GM18873 (cell line): ENCODE data around the gene ZNF516.
A peak's percentile ranks its signal among the peaks of the same experiment; 100 is the strongest.

Experiments used
- ATAC-seq: cut with Tn5 transposase; IDR thresholded peaks from one replicate; pipeline ENCODE4 v1.9.1; 2021; ENCODE audit warnings: mild to moderate bottlenecking, moderate library complexity, moderate number of reproducible peaks; ENCODE audit not compliant: unreplicated experiment, low FRiP score

The ZNF516 gene

DNA sequence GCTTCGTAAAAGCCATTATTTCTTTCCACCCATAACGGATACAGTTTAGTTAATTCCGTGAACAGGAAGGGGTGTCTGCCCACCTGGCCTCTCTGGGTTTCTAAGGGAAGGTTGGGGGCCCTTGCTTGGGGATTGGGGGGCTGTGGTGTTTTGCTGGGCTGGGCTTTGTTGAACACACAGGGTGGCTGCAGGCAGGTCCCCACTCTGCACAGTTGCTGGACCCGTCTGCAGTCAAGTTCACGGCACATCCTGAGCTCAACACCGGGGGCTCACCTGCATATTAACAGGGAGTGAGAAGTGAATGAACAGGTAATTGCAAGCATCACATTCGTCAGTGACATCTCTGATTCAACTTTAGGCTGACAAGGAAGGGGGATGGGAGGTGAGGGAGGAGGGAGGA is 109.0 kb downstream of the ZNF516 start:
- no peak for ATAC-seq

DNA sequence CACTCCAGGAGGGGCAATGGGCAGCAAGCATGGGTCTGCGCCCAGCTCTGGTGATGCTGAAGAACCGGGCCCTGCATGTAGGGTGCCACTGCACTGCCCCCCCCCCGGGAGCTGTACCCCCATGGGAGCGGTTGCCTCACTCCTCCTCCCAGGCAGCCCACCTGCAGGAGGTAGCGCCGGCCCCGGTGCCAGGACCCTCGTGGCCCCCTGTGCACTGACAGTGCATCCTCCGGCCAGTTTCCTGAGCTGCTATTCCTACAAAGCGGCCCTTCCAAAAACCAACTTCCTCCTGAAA is 109.4 kb downstream of the ZNF516 start:
- no peak for ATAC-seq

DNA sequence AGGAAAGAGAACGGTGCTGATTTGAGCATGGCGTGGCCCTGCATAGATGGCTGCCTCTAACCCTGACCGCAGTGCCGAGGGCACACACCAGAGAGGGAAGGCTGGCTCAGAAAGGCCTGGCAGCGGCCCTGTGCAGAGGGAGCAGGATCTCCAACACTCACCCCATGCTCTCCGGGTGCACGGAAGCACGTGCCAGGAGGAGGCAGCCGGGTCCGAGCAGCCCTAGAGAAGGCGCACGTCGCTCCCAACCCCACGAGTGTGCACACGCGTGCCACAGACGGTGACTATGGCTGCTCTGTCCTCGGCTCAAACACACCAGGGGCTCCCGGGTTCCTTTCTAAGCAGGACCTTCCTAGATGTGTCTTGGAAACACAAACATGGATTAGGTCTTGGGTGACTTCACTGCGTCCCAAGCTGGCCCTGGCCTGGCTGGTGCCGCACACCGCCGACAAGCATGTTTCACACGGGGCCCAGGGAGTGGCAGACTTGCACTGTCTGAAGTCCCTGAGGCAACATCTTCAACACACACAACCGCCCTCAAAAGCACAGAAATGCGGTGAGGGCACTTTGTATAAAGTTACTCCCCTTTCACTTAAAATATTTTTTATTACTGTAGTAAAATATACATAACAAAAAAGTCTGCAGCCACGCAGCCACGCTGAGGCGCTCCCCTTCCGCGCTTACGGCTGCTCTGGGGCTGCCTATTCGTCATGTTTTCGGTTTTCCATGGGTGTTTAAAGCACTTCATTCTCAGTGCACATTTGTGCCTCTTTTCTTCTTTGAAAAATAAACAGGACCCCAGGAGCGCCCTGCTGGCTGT is 110.0 kb downstream of the ZNF516 start:
- no peak for ATAC-seq

DNA sequence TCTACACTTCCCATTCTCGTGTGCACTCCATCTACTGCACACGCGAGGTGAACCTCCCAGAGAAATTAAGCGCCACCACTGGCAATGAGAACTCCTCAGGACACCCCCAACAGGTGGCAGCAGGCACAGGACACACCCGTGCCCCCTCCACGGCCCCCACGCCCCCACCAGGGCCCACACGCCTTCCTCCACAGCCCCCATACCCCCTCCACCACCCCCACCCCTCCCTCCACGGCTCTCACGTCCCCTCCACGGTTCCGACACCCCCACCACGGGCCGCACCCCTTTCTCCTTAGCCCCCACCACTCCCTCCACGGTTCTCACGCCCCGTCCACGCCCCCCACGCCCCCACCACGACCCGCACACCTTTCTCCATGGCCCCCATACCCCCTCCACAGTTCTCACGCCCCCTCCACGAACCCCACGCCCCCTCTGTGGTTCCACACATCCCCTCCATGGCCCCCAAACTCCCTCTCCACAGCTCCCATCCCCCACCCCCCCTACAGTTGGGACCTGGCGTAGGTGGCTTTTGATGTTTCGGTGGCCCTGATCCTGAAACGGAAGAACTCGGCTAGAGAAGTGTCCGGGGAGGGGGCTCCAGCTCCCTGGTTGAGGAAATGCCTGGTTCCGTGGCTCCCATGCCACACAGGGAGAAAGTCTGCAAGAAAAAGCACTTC is 110.8 kb downstream of the ZNF516 start:
- ATAC-seq: no peak

DNA sequence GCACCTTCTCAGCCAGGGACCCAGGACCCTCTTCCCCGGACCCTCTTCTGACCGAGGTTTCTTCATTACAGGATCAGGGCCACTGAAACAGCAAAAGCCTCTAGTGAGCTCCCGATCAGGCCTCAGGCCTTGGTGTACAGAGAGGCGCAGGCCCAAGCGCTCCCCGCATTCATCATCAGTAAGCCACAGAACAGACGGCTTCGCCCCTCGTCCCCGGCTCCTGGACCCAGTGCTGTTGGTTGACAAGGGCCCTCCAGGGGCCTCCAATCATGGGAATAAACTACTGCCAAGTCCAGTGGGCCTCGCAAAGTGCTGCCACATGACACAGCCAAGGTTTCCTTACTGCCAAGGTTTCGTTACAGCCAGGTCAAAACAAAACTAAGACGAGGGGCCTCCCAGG is 111.4 kb downstream of the ZNF516 start:
- no peak for ATAC-seq

DNA sequence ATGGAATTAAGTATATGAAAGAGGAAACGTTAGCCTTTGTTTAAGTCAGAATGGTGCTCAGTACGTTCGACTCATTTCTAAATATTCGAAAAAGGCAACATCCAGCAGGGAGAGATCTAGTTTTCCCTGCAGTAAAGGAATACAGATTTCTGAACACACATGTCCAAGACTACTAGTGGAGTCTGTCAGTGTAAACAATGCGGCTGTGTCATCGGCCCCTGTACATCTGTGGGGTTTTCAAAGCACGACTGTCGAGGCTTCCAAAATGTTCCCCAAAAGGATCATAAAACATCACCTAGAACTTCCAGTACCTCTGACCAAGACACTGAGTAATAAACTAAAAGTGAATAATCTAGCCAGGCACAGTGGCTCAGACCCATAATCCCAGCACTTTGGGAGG is 112.8 kb downstream of the ZNF516 start:
- ATAC-seq: no peak

DNA sequence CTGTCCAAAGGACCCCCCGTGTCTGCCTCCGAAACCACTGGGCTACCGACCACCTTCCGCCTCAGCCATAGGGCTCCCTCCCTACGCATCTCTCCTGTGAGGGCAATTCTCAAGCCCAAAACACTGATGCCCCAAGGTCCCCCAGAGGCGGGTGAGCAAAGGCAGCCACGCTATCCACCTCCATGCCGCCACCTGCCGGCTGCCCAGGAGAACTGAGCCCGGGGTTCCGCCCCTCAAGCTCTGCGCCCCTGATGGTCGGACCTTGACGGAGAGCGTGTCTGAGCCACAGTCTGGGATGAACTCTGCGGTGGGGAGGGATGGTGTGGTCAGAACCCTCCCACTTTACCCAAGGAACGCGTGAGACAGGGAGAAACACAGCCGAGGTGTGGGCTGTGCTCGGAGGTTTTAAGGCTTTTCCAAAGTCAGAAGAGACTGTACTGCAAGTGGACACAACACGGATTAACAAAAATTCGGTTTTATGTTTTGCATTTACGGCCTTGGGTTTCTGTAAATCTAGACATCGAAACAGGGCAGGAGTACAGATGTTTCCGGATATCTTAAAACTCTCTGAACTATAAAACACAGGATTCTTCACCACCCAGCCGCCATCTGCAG is 114.1 kb downstream of the ZNF516 start:
- no peak for ATAC-seq

DNA sequence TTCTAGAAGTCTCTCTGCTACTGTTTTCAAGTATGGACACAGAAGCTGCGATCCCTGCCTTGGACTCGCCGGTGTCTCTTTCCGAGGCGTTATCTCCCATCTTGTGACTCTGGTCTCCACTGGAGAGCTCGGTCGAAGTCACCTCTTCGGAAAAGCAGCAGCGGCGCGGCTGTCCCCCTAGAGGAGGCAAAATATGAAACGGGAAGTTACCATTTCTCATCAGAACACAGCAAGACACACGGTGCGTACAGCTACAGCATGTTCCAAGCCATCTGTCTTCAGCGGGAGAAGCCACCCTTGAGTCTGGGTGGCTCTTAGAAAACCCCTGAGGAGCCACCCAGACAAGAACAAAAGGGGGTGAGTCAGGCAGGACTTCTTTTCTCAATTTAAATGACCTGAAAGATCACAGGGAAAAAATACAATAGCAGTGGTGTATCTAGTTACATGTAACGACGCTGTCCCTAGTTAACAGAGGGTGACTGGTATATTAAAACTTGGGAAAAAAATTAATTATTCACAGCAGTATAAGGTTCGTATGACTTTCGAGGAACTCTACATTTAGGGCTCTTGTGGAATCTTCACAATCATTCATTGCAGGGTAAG is 114.8 kb downstream of the ZNF516 start:
- no peak for ATAC-seq

DNA sequence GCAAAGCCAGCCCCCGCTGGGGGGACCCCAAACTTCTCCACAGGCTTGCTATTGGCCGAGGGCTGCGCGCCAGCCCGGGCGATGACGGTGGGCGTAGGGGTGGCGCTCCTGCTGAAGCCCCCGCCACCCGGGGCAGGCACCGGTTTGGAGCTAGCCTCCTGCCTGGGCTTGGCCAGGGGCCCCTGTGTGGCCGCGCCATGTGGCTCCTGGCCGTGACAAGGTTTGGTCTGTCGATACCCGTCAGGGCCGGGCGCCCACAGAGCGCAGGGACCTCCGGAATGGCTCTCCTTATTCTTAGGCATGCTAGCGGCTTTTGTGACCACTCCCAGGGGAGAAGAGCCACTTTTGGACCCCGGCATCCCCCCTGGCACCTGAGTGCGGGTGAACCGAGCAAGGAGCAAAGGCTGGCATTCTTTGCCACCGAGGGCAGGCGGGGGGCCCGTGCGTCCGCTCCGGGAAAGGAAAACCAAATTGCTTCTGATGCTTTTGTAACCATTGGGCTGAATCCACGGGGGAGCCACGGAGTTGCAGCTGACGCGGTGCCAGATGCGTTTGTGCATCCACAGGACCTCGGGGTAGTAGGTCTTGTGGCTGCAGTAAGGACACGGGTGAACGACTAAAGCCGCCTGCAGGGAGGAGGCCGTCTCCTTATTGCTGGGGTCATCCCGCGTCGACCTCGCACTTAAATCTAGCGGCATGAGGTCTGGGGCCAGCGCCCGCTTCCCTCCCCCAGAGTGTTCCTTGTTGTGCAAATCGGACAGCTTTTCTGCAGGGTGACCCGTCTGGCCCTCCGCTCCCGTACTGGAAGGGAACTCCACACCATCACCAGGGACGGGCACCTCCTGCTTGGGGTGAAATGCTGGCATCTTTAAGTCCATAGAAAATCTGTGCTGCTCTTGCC is 115.6 kb downstream of the ZNF516 start:
- no peak for ATAC-seq

DNA sequence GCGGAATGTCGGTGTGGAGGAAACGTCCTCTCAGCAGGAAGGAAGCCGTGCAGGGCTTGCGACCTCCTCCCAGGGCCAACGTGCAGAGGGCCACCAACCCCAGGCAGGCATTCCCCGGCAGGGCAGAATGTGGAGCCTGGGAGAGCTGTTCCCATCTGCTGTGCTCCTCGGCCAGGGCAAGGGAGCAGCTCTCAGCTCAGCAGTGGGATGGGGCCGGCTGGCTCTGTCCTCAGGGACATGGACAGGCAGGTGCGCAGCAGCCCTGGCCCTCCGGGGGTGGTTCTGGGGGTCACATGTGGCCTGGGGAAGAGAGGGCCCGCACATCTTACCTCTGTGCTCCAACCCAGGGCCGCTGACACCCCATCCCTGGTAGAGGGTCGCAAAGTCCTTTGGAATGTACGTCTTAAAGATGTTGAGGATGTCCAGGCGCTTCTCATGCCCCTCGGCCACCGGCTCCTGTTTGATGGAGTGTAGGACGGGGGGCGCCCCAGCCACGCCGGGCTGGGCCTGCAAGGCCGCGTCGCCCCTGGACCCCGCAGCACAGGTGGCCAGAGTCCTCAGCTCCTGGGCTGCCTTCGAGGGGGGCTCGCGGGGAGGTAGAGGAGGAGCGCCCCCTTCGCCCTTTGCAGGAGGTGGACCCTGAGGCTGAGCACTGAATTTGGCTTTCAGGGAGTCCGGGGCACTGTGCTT is 116.4 kb downstream of the ZNF516 start:
- no peak for ATAC-seq

DNA sequence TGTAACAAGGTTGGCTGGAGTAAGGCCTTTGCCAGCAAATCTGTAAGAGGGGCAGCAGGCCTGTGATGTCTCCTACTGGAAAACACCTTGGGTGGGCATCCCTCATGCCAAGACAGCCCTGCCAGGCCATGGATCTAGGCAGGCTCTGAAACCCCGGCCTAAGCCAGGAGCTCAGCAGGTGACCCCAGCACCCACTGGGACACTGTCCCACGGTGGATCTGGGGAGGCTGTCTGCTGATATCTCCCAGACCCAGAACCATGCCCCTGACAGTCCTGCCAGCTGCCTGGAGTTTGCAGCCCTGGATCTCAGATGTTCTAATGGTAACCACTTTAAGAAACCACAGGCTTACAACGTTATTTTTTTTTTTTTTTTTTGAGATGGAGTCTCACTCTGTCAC is 117.7 kb downstream of the ZNF516 start:
- no peak for ATAC-seq

DNA sequence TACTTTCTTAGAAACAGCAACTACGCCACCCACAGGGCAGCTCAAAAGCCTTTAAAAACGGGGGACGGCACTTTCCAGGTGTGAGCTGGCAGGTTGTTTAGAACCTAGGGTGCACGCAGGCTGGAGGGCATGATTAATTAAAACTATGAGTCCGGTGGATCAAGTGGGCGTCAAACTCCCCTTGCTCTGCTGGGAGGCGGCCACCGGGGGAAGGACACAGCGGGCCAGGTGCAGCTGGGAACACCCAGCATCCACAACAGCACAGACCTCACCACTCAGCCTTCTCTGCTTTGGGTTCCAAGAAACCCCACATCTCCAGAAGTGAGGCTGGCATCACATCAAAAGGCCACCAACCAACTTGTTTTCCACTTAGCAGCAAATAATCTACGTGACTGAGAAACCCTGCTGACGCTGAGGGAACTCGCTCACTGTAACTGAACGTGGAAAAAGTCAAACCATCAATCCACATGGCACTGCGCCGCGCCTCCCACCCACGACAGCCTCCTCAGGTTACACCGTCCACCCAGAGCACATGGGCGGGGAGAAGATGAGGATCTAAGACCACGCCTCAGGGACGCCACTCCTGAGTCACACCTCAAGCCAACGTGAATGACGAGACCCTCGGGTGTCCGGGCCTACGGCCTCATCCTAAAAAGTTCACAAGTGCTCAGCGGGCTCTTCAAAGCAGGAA is 118.2 kb downstream of the ZNF516 start:
- no peak for ATAC-seq

DNA sequence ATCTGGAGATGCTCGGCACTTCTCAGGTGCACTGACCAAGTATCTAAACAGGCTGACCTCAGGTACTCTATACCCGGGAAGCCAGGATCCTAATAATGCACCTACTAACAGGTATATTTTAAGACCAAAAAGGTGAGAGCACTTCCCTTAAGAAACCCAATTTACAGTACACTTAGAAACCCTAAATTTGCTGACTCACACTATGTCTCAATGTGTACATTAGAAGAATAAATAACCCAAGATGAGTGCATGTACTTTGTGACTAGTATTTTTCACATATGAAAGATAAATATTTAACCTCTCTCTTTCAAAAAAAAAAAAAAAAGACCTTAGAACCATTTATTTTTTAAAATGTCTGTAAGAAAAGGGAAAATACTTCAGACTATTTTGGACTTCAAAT is 118.8 kb downstream of the ZNF516 start:
- no peak for ATAC-seq

DNA sequence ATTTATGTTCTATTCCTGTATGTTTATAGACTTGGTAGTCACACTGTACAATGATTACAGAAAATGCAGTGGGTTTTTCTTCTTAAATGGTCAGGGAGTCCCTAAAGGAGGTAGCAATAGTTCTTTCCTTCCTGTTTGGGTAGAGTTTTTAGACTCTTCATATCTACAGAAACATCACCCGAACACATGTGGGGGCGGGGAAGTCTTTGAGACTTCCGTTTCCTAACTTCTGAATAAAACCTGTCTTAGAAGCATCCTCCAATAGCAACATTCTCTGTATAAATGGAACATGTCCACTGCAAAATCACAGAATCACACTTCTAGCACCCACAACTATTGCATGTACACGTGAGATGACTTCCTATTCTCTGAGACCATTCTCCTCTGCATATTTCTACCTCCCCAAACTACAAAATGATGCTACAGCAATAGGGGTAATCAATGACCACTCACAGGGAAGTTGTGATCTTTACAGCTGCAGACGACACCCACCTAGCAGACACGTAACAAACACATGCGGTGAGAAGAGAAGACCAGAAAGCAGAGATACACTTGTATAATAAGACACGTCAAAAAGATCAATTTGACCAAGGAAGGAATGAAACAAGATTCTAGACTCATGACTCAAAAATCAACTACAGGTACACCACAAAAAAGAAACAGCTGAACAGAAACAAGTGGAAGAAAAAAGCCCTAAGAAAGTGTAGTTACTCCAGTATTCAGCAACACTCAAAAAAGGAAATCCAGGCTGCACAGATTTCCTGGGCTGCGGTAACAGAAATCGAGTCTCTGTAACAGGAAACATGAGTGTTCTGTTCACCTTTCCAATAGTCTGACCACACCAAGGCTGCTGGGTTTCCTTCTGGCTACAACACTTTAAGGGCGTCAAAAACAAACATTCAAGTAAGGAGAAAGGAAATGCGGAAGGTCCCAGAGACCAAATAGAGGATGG is 120.4 kb downstream of the ZNF516 start:
- peak; percentile 69 for ATAC-seq

DNA sequence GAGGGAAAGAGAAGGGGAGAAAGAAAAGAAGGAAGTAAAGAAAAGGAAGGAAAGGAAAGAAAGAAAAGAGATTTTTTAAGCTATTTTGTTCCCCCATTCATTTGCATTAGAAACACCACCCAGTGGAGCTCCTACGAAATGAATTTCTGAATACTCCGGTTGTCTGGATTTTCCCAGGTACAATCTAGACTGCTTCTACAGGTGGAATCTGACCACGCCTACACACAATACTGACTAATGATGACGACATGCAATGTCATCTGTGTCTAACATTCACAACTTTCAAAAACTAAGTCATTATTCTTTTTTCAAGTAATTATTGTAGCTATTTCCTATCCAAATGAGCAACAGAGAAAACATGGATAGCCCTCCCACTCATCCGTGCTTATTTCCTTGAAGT is 121.7 kb downstream of the ZNF516 start:
- no peak for ATAC-seq

DNA sequence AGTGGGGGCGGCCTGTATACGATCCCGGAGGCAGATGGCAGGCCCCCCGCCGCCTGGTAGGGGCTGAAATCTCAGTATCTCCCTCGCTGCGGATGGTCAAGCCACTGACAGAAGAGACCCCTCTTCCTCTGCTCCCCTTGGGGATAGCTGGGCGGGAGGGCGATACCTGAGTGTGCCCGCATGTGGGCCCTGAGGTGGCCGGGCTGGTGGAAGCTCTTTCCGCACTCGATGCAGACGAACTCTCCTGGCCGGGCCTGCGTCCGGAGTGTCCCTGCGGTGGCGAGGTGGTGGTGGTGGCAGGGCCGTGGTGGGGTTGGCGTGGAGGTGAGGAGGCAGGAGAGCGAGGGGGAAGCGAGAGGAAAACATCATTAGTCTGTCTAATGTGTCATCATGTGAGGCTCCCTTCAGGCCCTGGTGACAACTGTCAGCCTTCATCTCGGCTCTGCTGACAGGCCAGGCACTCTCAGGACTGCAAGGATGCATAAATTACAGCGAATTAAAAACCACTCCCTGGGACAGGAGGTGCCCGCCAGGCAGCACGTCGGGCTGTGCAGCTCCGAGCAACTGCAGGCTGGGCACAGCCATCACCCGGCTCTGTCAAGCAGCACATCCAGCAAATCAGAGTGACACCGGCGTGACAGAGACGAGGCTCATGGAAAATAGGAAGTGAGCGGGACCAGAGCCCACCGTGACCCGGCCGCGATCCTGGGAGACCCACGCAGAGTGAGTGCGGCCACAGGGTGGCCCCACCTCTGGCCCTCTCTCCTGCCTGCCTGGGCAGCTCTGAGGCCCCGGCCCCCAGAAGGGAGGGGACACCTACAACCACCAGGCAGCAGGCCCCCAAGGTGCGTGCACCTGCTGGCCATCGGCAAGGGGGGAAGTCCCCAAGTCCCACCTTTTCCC is 123.5 kb downstream of the ZNF516 start:
- no peak for ATAC-seq

DNA sequence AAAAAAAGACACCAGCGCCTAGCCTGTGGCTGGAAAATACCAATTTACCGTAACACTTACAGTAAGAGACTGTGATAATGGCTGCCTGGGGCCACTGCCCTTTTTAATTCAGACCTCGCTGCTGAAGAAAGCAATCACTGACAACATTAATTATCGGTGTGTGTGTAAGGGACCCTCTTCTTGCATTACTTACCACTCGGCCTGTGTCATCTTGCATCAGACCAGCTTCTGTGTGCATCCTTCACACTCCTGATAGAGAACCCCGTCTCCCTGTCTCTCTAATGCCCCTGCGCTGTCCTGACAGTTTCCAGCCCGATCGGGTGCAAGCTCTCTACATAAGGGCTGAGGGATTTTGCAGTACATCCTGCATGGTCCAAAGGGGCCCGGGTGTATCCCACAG is 124.4 kb downstream of the ZNF516 start:
- no peak for ATAC-seq
